AG04449 (cell line): ENCODE results near the gene BCAS3.

Source experiments
- CTCF ChIA-PET: fragments of 350-600 bp; formaldehyde crosslinking; extraction: SDS; loops from one replicate; lab custom pipeline; 2021; ENCODE audit warnings: antibody characterized with exemption; lab: Yijun Ruan, JAX
- POLR2A ChIA-PET: fragments of 400-600, 350-600 bp; formaldehyde crosslinking; extraction: SDS; loops from one replicate; lab custom pipeline; 2020; ENCODE audit warnings: antibody characterized with exemption, inconsistent platforms; lab: Yijun Ruan, JAX
- DNase-seq: peaks from one replicate; pipeline ENCODE4 v3.0.0-alpha.2; 2010; ENCODE audit warnings: low read depth, low spot score
- H3K4me3 ChIP-seq: 2 replicates; pipeline ENCODE4 v1.5.1; 2011; ENCODE audit warnings: low read depth, mild to moderate bottlenecking, control low read depth, low read length
- TF ChIP-seq, protein P1 (sequence below): IDR thresholded peaks from one replicate; pipeline ENCODE4 v1.5.1; 2011; ENCODE audit warnings: mild to moderate bottlenecking, moderate library complexity, low read length, control low read depth, inconsistent platforms; ENCODE audit not compliant: insufficient read depth; ENCODE audit errors: missing control alignments

BCAS3 gene

DNA sequence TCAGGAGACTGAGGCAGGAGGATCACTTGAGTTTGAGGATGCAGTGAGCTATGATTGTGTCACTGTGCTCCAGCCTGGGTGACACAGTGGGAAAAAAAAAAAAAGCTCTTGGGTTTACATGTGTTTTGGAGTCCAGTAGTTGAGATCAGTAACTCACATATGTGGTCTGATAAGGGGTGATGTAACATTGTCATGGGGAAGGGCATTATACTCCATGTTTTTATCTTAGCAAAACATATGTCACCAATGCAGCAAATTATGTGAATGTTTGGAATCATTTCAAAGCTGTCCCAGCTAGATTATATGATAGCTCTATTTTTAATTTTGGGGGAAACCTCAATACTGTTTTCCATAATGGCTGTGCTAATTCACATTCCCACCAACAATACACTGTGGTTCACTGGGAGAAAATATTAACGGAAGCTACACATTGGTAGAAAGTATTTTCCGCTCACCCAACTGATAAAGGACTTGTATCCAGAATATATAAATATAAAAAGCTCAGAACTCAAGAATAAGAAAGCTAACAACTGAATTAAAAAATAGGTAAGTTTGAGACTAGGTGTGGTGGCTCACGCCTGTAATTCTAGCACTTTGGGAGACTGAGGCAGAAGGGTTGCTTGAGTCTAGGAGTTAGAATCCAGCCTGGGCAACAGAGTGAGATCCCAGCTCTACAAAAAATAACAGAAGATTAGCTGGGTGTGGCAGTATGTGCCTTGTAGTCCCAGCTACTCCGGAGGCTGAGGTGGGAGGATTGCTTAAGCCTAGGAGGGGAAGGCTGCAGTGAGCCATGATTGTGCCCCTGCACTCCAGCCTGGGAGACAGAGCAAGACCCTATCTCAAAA, 497.9 kb downstream of the BCAS3 start:
- no peak for DNase-seq
- POLR2A ChIA-PET = interaction anchor here (0.6 to 0.7 kb wide), 2 partner anchors 13 to 455 kb away, joined by 3 read pairs; no protein-coding TSS in a partner anchor
- H3K4me3 ChIP-seq = no peak overlapping the region
- CTCF ChIA-PET = interaction anchor here (1.1 to 1.5 kb wide), 4 partner anchors 11 to 20 kb away, joined by 3 read pairs; no protein-coding TSS in a partner anchor
- TF ChIP-seq, protein P1, sequence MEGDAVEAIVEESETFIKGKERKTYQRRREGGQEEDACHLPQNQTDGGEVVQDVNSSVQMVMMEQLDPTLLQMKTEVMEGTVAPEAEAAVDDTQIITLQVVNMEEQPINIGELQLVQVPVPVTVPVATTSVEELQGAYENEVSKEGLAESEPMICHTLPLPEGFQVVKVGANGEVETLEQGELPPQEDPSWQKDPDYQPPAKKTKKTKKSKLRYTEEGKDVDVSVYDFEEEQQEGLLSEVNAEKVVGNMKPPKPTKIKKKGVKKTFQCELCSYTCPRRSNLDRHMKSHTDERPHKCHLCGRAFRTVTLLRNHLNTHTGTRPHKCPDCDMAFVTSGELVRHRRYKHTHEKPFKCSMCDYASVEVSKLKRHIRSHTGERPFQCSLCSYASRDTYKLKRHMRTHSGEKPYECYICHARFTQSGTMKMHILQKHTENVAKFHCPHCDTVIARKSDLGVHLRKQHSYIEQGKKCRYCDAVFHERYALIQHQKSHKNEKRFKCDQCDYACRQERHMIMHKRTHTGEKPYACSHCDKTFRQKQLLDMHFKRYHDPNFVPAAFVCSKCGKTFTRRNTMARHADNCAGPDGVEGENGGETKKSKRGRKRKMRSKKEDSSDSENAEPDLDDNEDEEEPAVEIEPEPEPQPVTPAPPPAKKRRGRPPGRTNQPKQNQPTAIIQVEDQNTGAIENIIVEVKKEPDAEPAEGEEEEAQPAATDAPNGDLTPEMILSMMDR = no peak

DNA sequence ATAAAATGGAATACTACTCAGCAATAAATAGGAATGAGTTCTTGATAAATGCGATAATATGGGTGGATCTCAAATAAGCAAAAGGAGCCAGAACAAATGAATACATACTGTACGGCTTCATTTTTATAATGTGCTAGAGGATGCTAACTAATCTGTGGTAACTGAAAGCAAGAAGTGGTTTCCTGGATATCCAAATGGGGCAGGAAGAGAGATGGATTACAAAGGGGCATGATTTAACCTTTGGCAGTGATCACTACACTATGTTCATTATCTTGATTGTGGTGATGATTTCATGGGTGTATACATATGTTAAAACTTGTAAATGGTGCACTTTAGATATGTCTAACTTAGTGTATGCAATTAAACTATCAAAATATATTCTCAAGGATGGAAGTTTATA, 499.7 kb downstream of the BCAS3 start:
- ChIA-PET POLR2A (no interaction called here), CTCF (no interaction called here)
- H3K4me3 ChIP-seq = no peak overlapping the region
- TF ChIP-seq, protein P1 = no peak
- no peak for DNase-seq

DNA sequence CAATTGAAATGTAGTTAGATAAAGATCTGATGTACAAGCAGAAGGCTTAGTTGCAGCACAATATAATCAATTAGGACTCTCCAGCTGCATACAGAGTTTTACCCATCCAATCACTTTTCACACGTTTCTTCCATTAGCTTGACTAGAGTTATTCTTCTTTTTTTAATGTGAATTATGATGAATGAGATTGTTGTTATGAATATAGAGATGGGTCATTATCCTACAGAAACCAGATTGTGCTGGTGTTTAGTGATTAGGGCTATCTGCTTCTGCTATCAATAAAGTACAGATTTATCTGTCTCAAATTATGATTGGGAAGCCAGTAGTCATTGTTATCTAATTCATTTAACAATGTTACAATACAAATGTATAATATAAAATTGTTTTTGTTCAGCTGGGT, 500.6 kb downstream of the BCAS3 start:
- no peak overlapping the region for H3K4me3 ChIP-seq
- ChIA-PET CTCF (interaction anchor here (0.9 kb wide), 1 partner anchor 40 kb away, joined by 3 read pairs; no protein-coding TSS in a partner anchor), POLR2A (no interaction called here)
- DNase-seq = no peak
- TF ChIP-seq, protein P1 = no peak

DNA sequence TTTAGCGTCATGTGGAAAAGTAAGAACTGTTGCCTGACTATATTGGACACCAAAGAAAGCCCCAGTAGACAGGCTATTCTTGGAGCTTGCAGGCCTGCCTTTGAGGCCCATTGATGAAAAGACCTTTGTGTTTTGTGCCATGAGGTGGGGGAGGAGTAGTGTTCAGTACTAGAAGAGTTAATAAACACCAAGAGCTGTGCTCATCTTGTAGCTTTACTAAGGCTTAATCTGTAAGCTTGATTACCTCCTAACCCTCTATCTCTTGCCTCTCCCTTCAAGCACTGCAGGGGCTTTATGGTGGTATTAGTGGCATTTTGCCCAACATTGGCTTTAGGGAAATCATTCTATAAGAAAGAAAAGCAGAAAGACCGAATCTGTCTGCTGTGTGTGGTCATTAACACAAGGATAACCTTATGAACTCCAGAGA, 501.7 kb downstream of the BCAS3 start:
- POLR2A ChIA-PET = no interaction called here

DNA sequence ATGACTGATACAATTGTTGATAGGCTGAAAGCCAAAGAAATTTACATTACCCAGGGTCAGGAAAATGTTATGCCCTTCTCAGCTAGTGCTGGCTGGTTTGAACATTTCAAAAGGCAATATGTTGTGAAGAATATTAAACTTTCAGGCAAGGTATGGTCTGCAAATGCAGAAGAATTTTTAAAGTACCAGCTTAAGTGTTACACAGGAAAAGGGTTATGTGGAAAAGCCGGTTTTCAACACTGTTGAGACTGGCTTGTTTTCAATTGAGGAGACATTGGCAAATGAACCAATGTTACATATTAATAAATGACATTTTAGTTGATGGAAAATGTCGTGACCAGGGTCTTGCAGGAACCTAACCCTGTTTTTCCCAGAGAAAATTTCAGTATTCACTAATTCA, 506.1 kb downstream of the BCAS3 start:
- ChIA-PET POLR2A (no interaction called here), CTCF (interaction anchor here (0.7 to 0.9 kb wide), 2 partner anchors 17 to 32 kb away, joined by 3 to 4 read pairs; no protein-coding TSS in a partner anchor)
- TF ChIP-seq, protein P1 = no peak
- no peak for DNase-seq
- H3K4me3 ChIP-seq = no peak overlapping the region

More for the DNA sequence above, 501.7 kb downstream of the BCAS3 start:
- DNase-seq = no peak
- no peak overlapping the region for H3K4me3 ChIP-seq
- TF ChIP-seq, protein P1 = no peak
- CTCF ChIA-PET = interaction anchor here (0.9 kb wide), 1 partner anchor 41 kb away, joined by 3 read pairs; no protein-coding TSS in a partner anchor

DNA sequence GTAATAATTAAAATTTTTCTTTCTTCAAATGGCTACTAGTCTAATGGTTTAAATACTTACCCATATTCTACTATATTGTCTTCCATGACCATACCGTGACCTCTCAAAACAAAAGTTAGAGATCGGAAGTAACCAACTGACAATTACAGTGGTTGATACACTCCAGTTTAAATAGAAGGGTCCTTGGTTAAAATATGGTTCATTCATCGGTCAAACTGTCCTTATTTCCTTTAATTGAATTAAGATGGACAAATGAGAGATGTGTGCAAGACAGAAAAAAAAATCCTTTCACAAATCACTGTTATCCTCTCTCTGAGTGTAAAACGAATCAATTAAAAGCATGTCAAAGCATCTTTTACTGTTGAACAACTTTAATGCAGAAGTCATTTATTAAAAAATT, 507.7 kb downstream of the BCAS3 start:
- ChIA-PET CTCF (no interaction called here), POLR2A (no interaction called here)
- no peak for DNase-seq
- H3K4me3 ChIP-seq = no peak overlapping the region
- TF ChIP-seq, protein P1 = no peak
